Measurements from ENCODE around the gene PEF1. TPM values are rescaled to one million over a fixed set of nuclear protein-coding genes. Genes with fewer than 3 reads are reported as not detected.

PEF1 gene
- total and polyA plus RNA-seq, 2 donors (not counting 1 experiment from before 2014, with no cell fraction given) = 36.7 to 49.4 TPM

GRCh38 chr1:31640964-31641363, 3.7 kb downstream of the PEF1 start:
- Mint-ChIP-seq H3K4me1 (peaks cover 33% of the 10 kb centered on the region), H3K27ac (no peak overlapping the region), H3K4me3 (no peak overlapping the region), H3K27me3 (no peaks in the 10 kb centered on the region), H3K9me3 (ENCODE audit: insufficient read depth) (no peaks in the 10 kb centered on the region)
- intact Hi-C loops (cut with micrococcal nuclease) = loop anchor here (10.0 kb wide), 4 partner anchors 294 to 1174 kb away; partner anchors contain the start of genes PTP4A2, S100PBP and YARS1
- no peaks in the 10 kb centered on the region for H3K9me3 ChIP-seq (ENCODE audit: control extremely low read depth in 1 of 3, control insufficient read depth in 2 of 3, insufficient read depth in 1 of 3, low read length in 2 of 3)
- ChIA-PET POLR2A (no interaction called here), CTCF (interaction anchor here (1.4 kb wide), 1 partner anchor 76 kb away, joined by 4 read pairs; no protein-coding TSS in a partner anchor)
- H3K9ac ChIP-seq (ENCODE audit: low read length) = no peak overlapping the region
- H2AFZ ChIP-seq (ENCODE audit: insufficient read depth, low read depth, low read length, poor library complexity, severe bottlenecking) = no peak overlapping the region
- H3K4me1 ChIP-seq (ENCODE audit: control insufficient read depth in 2 of 2, insufficient read depth in 2 of 2, low read length in 2 of 2) = peaks cover 17 to 18% of the 10 kb centered on the region in 2 donors
- no peak for ATAC-seq (ENCODE audit: low read depth)
- WGBS (ENCODE audit: insufficient coverage) = 100% methylated on average over 4 of the region's 4 CpGs
- H3K4me3 ChIP-seq (ENCODE audit: control extremely low read depth in 1 of 5, extremely low read depth in 1 of 5, insufficient read depth in 1 of 5, low read depth in 2 of 5, low read length in 4 of 5) = no peak overlapping the region
- H4K20me1 ChIP-seq (ENCODE audit: control insufficient read depth, insufficient read depth, low read length, poor library complexity, severe bottlenecking) = peaks cover 53% of the 10 kb centered on the region
- peaks cover 0 to 5% of the 10 kb centered on the region in 2 experiments for H3K36me3 ChIP-seq (replicated peaks in 1 of 2; ENCODE audit: control extremely low read depth in 1 of 2, control insufficient read depth in 1 of 2, extremely low read depth in 1 of 2, insufficient read depth in 2 of 2, low read length in 1 of 2)
- TF ChIP-seq CTCF (IDR thresholded peaks at IDR 0.05) (no peak), EZH2 (IDR thresholded peaks at IDR 0.05; ENCODE audit: borderline replicate concordance, insufficient read depth, low read depth, low read length, poor library complexity, severe bottlenecking) (no peak)
- H3K27me3 ChIP-seq (replicated peaks in 1 of 4; ENCODE audit: control extremely low read depth in 1 of 4, control insufficient read depth in 3 of 4, insufficient read depth in 4 of 4, low read length in 3 of 4) = no peaks in the 10 kb centered on the region
- H3K27ac ChIP-seq (ENCODE audit: low read length in 2 of 2) = no peak overlapping the region
- peaks cover 87% of the 10 kb centered on the region for H3K79me2 ChIP-seq (ENCODE audit: control insufficient read depth, insufficient read depth, low read length)
- H3K4me2 ChIP-seq (replicated peaks; ENCODE audit: low read depth, low read length, poor library complexity, severe bottlenecking) = no peak overlapping the region
- no peak for DNase-seq

GRCh38 chr1:31640179-31640578, 4.5 kb downstream of the PEF1 start:
- peaks cover 25% of the 10 kb centered on the region for H3K4me1 Mint-ChIP-seq
- H3K9me3 Mint-ChIP-seq (ENCODE audit: insufficient read depth) = no peaks in the 10 kb centered on the region
- H3K27ac ChIP-seq (ENCODE audit: low read length in 2 of 2) = no peak overlapping the region
- H3K27me3 ChIP-seq (replicated peaks in 1 of 4; ENCODE audit: control extremely low read depth in 1 of 4, control insufficient read depth in 3 of 4, insufficient read depth in 4 of 4, low read length in 3 of 4) = no peaks in the 10 kb centered on the region
- peaks cover 95% of the 10 kb centered on the region for H3K79me2 ChIP-seq (ENCODE audit: control insufficient read depth, insufficient read depth, low read length)
- no peak overlapping the region for H3K4me3 Mint-ChIP-seq
- H3K4me2 ChIP-seq (replicated peaks; ENCODE audit: low read depth, low read length, poor library complexity, severe bottlenecking) = no peak overlapping the region
- H4K20me1 ChIP-seq (ENCODE audit: control insufficient read depth, insufficient read depth, low read length, poor library complexity, severe bottlenecking) = peaks cover 60% of the 10 kb centered on the region
- peaks cover 0 to 6% of the 10 kb centered on the region in 2 experiments for H3K36me3 ChIP-seq (replicated peaks in 1 of 2; ENCODE audit: control extremely low read depth in 1 of 2, control insufficient read depth in 1 of 2, extremely low read depth in 1 of 2, insufficient read depth in 2 of 2, low read length in 1 of 2)
- no peak for TF ChIP-seq EZH2 (IDR thresholded peaks at IDR 0.05; ENCODE audit: borderline replicate concordance, insufficient read depth, low read depth, low read length, poor library complexity, severe bottlenecking)
- TF ChIP-seq CTCF (IDR thresholded peaks at IDR 0.05) = no peak
- no peaks in the 10 kb centered on the region for H3K9me3 ChIP-seq (ENCODE audit: control extremely low read depth in 1 of 3, control insufficient read depth in 2 of 3, insufficient read depth in 1 of 3, low read length in 2 of 3)
- intact Hi-C loops (cut with micrococcal nuclease) = loop anchor here (10.0 kb wide), 4 partner anchors 295 to 1175 kb away; partner anchors contain the start of genes PTP4A2, S100PBP and YARS1
- POLR2A ChIA-PET = no interaction called here
- ATAC-seq (ENCODE audit: low read depth) = no peak
- peaks cover 11% of the 10 kb centered on the region in 2 donors for H3K4me1 ChIP-seq (ENCODE audit: control insufficient read depth in 2 of 2, insufficient read depth in 2 of 2, low read length in 2 of 2)
- no peak overlapping the region for H3K27ac Mint-ChIP-seq
- H2AFZ ChIP-seq (ENCODE audit: insufficient read depth, low read depth, low read length, poor library complexity, severe bottlenecking) = no peak overlapping the region
- no peak for DNase-seq
- H3K27me3 Mint-ChIP-seq = no peaks in the 10 kb centered on the region
- H3K4me3 ChIP-seq (ENCODE audit: control extremely low read depth in 1 of 5, extremely low read depth in 1 of 5, insufficient read depth in 1 of 5, low read depth in 2 of 5, low read length in 4 of 5) = no peak overlapping the region
- CTCF ChIA-PET = interaction anchor here (1.4 kb wide), 1 partner anchor 75 kb away, joined by 4 read pairs; no protein-coding TSS in a partner anchor
- H3K9ac ChIP-seq (ENCODE audit: low read length) = no peak overlapping the region
